ENCODE measurements around the gene ERVH48-1.

DNA sequence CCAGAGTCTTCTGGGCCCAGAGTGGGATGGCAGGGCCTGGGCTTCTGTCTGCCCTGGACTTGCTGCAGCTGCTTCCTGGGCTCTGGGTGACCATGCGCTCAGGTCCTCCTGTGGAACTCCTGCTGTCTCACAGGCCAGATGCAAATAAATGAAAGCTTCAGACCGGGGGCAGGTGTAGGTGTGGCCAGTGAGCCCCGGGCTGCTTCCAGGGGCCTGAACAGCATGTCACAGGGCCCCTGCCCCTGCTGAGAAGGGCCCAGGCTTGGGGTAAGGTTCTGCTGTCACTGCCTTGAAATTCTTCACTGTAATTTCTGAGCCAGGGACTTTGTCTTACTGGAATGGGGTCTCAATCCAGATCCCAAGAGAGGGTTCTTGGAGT lies 46.5 kb upstream of the ERVH48-1 start:
- TF ChIP-seq, protein P1, sequence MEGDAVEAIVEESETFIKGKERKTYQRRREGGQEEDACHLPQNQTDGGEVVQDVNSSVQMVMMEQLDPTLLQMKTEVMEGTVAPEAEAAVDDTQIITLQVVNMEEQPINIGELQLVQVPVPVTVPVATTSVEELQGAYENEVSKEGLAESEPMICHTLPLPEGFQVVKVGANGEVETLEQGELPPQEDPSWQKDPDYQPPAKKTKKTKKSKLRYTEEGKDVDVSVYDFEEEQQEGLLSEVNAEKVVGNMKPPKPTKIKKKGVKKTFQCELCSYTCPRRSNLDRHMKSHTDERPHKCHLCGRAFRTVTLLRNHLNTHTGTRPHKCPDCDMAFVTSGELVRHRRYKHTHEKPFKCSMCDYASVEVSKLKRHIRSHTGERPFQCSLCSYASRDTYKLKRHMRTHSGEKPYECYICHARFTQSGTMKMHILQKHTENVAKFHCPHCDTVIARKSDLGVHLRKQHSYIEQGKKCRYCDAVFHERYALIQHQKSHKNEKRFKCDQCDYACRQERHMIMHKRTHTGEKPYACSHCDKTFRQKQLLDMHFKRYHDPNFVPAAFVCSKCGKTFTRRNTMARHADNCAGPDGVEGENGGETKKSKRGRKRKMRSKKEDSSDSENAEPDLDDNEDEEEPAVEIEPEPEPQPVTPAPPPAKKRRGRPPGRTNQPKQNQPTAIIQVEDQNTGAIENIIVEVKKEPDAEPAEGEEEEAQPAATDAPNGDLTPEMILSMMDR (IDR thresholded peaks at IDR 0.05 in 8 of 11, conservative IDR thresholded peaks at IDR 0.05 in 3 of 11): no peak
- no peak for TF ChIP-seq POLR2AphosphoS5 (IDR thresholded peaks at IDR 0.05)

Data from spleen (tissue), 7 donors.